Neural progenitor cell (in vitro differentiated cells): ENCODE data around the gene XPNPEP1.

Experiments used
- EZH2 ChIP-seq: fragments of 200-600 bp; sonication (generic); IDR thresholded peaks from 2 replicates; pipeline ENCODE4 v1.6.1; 2017; ENCODE audit warnings: antibody characterized with exemption, mild to moderate bottlenecking, moderate library complexity
- EZH2phosphoT487 ChIP-seq: fragments of 200-600 bp; sonication (generic); IDR thresholded peaks from 2 replicates; pipeline ENCODE4 v1.6.1; 2017; ENCODE audit warnings: antibody characterized with exemption
- TF ChIP-seq, protein P1 (sequence below): fragments of 200-600 bp; sonication (generic); IDR thresholded peaks from 2 replicates; pipeline ENCODE4 v1.5.1; 2017; ENCODE audit warnings: antibody characterized with exemption, mild to moderate bottlenecking

DNA sequence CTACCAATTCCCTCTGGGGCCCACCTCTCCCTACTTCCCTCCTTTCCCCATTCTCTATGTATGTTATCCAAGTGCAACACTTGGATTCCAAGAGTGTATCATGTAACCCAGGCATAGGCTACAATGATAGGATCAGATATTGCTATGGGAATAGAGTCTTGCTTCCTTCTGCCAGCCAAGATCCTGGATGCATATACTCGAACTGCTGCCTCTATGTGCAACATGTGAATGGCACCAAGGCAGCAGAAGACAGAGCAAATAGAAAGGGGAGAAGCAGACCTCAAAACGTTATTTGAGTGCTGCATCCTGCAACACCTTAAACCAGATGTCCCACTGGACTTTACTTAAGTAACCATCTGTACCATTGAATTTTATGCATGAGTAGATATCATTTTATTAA is 3.5 kb upstream of the XPNPEP1 start:
- TF ChIP-seq, protein P1, sequence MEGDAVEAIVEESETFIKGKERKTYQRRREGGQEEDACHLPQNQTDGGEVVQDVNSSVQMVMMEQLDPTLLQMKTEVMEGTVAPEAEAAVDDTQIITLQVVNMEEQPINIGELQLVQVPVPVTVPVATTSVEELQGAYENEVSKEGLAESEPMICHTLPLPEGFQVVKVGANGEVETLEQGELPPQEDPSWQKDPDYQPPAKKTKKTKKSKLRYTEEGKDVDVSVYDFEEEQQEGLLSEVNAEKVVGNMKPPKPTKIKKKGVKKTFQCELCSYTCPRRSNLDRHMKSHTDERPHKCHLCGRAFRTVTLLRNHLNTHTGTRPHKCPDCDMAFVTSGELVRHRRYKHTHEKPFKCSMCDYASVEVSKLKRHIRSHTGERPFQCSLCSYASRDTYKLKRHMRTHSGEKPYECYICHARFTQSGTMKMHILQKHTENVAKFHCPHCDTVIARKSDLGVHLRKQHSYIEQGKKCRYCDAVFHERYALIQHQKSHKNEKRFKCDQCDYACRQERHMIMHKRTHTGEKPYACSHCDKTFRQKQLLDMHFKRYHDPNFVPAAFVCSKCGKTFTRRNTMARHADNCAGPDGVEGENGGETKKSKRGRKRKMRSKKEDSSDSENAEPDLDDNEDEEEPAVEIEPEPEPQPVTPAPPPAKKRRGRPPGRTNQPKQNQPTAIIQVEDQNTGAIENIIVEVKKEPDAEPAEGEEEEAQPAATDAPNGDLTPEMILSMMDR = no peak
- TF ChIP-seq EZH2phosphoT487 (no peak), EZH2 (no peak)
